ENCODE measurements around the gene PTPRT. TPM values are rescaled to one million over a fixed set of nuclear protein-coding genes. Genes with fewer than 3 reads are reported as not detected.

PTPRT gene
- total RNA-seq, 1 donor from 2014 or later = not detected

DNA sequence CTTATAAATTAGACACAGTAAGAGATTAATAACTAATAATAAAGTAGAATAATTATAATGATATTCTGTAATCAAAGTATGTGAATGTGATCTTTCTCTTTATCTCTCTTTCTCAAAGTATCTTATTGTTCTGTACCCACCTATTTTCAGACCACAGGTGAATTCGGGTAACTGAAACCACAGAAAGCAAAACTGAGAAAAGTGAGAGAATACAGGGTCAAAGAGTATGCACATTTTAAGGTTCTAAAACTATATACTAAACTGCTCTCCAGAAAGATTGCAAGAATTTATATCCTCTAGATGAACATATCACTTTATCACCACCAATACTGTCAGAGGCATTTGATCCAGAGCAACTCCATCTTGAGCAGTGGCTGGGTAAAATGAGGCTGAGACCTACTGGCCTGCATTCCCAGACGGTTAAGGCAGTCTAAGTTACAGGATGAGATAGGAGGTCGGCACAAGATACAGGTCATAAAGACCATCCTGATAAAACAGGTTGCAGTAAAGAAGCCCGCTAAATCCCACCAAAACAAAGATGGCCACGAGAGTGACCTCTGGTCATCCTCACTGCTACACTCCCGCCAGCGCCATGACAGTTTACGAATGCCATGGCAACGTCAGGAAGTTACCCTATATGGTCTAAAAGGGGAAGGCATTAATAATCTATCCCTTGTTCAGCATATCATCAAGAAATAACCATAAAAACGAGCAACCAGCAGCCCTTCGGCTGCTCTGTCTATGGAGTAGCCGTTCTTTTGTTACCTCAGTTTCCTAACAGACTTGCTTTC lies 211.3 kb downstream of the PTPRT start:
- intact Hi-C loops (cut with micrococcal nuclease) = no loop called here

DNA sequence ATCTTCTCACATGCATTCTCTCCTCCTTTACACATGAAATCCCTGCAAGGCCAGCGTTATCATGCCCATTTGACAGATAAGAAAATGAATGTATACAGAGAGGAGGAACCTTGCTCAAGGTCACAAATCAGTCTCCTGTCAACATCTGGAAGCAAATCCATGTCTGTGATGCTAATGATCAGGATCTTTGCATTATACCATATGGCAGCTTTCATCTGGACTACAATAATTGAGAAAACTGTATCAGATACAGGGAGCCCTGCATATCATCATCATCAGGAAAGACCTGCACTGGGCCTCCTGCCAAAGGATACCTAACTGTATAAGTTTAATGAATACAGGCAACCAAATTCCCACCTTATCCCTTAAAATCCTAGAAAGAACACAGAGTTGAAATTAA lies 213.7 kb downstream of the PTPRT start:
- intact Hi-C loops (cut with micrococcal nuclease) = no loop called here

DNA sequence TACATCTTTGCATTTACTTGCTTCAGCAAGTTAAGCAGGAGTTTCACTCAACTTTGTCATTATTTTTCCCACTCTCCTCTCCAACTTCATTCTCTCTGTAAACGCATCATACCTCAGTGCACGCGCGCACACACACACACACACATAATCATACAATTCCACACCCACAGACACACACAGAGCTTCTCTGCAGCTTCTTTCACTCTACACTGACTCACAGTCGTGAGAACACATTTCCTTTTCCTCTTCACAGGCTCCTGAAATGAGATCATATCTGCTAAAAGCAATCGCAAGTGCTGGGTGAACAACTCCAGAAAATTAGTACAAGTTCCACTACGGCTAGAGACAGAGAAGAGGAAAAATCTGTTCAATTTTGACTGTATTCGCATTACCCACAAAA lies 215.4 kb downstream of the PTPRT start:
- intact Hi-C loops (cut with micrococcal nuclease) = no loop called here

DNA sequence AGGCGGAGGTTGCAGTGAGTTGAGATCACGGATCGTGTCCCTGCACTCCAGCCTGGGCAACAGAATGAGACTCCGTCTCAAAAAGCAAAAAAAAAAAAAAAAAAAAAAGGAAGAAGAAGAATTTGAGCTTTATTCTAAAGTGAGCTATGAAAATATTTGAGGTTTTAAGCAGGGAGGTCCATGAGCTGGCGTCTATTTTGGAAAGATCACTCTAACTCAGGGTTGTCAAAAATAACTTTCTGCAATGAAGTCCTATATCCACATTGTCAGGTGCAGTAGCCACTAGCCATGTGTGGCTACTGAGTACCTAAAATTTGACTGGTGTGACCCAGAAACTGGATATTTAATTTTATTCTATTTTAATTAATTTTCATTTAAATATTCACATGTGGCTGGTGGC lies 217.1 kb downstream of the PTPRT start:
- intact Hi-C loops (cut with micrococcal nuclease) = no loop called here

DNA sequence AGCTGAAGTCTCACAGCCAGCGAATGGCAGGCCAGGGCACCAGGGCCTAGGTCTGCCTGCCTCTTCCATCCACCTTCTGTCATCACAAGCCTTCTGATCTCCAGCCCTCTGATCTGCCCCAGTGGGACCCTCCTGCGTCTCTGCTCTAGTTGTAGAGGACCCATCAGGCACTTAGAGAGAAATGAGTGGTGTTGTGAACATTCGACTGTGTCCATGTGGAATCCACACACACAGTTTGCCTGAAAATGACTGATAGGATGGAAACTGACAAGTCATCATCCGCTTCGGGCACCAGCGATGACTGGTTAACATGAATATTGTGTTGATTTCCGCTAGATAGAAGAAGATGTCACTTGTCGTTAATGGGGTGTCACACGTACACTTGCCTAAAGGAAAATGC lies 221.0 kb downstream of the PTPRT start:
- intact Hi-C loops (cut with micrococcal nuclease) = no loop called here

DNA sequence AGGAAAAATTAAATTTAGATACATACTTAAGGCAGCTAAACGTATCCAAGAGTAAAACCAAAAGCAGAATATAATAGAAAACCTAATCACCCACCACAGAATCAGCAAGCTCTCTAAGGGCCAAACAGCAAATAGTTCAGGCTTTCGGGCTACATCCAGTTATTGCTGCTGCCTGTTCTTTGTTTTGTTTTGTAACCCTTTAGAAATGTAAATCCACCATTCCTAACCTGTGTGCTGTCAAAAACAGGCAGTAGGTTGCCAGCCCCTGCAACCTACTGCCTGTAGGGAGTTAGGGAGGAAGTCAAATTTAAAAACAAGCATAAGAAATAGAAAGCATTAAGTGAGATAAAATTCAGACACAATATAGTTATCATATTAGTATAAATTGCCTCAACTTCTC lies 225.9 kb downstream of the PTPRT start:
- intact Hi-C loops (cut with micrococcal nuclease) = no loop called here

DNA sequence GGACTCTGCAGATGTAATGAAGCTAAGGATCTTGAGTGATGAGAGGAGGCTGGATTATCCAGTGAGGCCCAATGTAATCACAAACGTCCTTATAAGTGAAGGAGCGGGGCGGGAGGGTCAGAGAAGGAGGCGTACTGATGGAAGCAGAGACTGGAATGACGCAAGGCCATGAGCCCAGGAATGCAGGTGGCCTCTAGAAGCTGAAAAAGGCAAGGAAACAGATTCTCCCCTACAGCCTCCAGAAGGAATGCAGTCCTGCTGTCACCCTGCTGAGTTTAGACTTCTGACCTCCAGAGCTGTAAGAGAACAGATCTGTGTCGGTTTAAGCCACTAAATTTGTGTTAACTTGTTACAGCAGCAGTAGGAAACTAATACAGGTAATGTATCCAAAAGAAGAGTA lies 227.9 kb downstream of the PTPRT start:
- intact Hi-C loops (cut with micrococcal nuclease) = no loop called here

DNA sequence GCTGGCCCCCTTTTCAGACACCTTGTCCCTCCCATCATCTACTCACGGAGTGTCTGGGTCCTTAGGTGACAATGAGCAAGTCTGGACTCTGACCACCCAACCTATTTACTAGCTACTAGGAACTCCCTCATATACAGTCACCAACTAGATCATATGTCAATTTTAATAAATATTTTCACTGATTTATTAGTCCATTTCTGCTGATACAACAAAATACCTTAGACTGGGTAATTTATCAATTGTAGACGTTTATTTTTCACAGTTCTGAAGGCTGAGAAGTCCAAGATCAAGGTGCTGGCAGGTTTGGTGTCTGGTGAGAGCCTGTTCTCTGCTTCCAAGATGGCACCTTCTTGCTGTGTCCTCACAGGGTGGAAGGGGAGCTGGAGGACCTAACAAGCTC lies 229.7 kb downstream of the PTPRT start:
- intact Hi-C loops (cut with micrococcal nuclease) = no loop called here

DNA sequence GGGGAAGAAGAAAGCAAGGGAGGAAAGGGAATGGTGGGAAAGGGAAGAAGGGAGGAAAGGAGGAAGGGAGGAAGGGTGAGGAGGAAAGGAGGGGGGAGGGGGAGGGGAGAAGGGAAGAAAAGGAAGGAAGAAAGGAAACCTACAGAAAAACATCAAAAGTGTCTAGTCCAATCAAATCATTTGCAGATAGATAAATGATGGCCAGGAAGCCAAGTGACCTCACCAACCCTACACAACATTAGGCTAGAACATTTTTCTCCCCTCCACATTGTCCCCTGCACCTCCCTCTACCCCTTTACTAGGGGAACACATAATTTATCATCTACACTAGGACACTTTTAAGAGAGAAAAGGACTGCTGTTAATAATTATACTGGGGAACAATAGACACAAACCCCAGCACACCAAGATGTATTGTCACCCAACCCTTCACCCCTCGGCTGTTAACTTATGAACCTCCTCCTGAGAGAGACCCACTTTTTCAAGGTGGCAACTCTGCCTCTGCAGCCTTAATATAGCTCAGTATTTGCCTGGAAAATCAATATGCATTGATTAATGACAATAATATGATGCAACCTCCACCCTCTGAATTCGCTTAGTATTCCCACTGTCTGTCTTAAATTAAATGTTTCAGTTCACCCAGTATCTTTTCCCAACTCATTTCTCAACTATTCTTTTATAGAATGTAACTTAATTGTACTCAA lies 231.2 kb downstream of the PTPRT start:
- intact Hi-C loops (cut with micrococcal nuclease) = no loop called here

DNA sequence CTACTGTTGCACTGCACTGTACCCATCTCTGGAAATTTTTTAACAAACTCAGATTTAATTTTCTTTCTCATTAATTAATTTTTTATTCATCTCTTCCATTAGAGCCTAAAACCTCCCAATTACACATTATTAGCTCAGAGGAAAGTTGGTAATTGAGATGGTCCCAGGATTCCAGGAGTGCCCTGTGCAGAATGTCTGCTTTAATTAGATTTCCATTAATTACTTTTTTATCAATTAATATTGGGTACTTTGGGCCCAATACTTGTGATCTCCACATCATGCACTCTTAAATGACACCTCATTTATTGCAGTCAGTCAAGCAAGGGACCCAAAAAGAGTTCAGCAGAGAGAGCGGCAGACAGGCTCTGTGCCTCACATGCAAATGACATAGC lies 232.0 kb downstream of the PTPRT start:
- intact Hi-C loops (cut with micrococcal nuclease) = no loop called here

DNA sequence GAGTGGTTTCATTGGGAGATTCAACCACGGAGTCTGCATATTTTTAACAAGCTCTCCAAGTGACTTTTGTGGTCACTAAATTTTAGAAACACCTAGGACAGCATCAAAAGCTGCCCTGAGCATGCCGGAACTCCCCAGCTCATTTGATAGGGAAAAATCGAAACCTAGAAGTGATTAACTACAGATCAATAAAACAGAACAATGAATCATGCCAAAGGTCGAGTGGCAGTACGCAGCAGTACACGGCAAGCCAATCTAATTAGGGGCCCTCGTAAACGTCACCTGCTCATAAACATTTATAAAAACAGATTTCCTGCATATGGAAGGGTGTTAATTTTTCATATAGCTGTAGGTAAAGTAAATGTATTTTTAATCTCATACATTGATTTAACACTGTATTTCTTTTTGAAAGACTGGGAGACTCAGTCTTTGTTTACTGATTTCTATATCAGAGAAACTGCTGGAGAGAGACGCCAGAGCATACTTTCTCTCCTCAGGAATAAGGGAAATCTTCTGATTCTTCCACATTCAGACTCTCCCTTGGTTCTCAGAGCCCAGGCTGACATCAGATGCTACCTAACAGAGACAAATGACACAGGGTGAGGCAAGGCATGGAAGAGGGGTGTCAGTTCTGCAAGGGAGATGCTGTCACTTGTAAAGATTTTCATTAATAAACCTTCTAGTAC lies 232.5 kb downstream of the PTPRT start:
- intact Hi-C loops (cut with micrococcal nuclease) = no loop called here

DNA sequence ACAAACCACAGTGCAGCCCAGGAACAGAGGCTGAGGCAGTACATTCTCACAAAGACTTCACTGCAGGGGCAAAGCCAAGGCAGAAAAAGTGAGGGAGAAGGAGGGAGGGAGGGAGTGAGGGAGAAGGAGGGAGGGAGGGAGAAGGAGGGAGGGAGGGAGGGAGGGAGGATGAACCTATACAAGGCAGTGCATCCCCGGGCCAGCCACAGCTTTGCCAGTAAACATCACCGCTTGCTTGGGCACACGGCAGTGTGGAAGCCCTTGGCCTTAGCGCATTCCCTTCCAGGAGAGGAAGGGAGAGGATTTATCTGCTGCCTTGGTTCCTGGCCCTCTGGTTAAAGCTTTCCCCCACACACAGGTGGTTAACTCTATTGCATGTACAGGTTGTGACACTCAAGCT lies 234.0 kb downstream of the PTPRT start:
- intact Hi-C loops (cut with micrococcal nuclease) = no loop called here

DNA sequence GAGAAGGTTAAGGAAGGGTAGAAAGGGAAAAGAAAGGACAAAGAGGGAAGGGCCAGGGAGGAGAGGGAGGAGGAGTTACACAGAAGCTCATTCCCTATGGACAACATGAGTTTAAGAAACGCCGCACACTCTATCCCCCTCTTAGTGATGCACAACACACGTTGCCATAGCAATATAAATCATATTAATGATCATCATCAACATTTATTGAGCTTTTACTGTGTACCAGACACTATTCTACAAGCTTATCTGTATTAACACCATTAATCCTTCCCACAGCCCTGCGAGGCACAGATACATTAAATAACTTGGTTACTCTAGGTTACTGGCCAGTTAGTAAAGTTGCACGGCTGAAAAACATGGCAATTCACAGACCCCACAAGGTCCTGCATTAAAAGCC lies 234.8 kb downstream of the PTPRT start:
- intact Hi-C loops (cut with micrococcal nuclease) = no loop called here

DNA sequence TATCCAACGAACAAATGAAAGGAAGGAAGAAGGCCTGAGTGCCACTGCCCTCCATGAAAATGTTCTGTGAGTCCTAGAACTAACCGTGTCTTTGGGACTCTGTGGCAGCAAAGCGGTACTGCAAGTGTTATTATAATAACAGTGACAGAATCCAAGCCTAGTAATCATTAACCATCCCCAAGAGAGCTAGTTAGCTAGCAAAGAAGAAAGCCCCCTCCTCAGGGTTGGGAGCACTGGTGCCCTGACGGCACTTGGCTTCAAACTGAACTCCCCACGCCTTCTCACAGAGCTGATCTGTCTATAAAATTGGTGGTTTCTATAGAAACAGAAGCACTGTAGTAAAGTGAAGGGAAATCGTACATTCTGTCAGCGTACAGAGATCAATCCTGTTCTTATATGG lies 239.8 kb downstream of the PTPRT start:
- intact Hi-C loops (cut with micrococcal nuclease) = no loop called here

DNA sequence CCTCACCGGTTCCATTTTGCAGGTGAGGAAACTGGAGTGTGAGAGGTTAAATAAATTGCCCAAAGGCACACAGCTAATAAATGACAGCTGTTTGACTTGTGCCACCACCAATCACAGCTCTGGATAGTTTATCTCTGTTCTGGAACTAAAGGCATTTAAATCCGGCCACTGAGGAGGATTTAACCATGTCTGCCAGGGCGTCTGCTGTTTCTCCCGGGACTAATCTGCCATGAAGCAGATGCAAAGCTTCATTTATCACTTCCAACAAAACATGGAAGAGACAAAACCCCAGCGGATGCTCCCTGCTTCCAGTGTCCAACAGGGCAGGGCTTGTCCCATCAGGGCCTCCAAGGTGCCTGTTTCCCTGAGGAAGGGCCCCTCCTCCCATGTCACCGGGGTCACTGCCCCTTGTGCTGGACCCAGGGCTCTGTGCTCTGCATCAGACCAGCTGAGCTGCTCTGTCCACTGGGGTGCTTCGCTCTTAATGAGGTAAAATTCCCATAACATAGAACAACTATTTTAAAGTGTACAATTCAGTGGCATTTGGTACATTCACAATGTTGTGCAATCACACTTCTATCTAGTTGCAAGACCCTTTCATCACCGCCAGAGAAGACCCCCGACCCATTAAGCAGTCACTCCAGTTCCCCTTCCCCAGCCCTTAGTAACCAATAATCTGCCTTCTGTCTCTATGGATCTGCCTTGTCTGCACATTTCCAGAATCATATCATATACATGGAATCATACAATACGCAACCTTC lies 244.3 kb downstream of the PTPRT start:
- intact Hi-C loops (cut with micrococcal nuclease) = no loop called here

DNA sequence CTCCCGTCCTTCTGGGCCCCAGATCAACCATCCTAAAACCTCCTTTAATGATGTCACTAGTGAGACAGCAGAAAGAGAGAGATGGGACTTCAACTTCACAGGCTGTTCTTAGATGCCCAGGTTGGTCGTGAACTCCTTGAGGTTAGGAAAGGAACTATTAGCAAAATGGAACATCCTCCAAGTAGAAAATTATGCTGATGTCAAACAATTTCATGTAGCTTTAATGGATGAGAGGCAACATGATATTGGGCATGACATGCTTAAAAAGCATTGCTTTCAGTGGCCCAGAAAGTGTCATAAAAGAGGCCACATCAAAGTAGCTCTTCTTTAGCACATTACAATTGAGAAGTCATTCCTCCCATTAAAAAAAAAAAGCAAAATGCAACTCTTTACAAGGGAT lies 248.1 kb downstream of the PTPRT start:
- intact Hi-C loops (cut with micrococcal nuclease) = no loop called here

DNA sequence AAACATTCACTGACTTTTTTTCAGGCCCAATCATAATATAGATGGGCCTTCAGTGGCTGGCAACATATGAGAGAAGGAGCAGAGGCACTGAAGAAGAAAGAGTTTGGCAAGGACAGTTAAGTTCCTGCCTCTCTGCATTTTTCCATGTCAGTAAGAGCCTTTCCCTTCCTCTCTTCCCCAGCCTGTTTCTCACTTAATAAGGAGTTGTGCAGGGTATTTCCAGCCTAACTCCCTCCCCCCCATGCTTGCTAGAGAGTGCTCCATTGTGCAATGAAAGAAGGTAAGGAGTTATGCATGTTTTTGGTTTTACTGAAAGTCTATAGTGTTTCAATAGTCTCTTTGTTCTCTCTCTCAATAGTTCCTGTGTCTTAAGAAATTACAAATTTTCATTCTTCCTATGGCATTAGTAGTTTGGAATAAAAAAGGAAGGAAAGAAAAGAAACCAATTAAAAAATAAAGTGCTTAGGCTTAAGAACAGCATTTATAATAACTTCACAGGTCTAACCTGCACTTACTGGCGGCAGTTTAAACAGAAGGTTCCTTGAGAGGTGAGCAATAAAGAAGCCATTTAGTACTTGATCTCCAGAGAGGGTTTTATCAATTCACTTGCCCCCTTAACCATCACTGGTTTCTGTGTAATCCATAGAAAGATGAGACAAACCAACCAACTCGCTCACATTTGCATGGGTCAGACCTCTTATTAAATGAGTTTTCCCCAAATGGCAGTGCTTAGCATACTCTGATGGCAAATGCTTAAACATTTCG lies 251.1 kb downstream of the PTPRT start:
- intact Hi-C loops (cut with micrococcal nuclease) = no loop called here

DNA sequence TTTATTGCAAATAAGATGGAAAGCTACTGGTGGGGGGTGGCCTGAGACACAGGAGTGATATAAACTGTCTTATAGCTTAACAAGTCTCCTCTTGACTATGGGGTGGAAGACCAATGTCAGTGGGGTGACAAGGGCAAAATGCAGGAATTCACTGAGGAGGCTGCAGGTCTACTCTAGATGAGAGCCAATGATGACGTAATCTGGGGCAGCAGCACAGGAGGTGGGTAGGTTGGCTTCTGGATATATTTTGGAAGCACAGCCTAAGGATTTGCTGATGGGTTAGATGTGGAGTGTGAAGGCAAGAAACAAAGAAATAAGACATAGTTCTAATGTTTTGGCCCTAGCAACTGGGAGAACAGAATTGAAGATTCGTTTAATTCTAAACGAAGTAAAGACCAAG lies 253.2 kb downstream of the PTPRT start:
- intact Hi-C loops (cut with micrococcal nuclease) = no loop called here

DNA sequence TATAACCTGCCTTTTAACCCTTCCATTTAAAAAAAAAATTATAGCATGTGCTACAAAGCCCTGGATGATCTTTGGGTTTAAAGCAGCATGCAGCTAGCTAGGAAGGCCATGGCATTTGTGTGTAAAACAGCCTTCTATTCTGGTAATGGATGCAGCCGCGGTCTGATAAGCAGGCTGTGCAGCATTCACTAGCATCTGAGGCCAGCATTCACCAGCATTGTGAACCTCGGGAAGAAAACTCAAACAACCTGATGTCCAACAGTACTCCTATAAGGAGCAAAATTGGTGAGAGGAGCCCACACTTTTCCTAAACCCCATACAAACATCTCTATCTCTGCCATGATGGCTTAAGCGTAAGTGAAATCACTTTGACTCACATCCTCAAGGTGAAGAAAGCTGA lies 265.5 kb downstream of the PTPRT start:
- intact Hi-C loops (cut with micrococcal nuclease) = no loop called here

DNA sequence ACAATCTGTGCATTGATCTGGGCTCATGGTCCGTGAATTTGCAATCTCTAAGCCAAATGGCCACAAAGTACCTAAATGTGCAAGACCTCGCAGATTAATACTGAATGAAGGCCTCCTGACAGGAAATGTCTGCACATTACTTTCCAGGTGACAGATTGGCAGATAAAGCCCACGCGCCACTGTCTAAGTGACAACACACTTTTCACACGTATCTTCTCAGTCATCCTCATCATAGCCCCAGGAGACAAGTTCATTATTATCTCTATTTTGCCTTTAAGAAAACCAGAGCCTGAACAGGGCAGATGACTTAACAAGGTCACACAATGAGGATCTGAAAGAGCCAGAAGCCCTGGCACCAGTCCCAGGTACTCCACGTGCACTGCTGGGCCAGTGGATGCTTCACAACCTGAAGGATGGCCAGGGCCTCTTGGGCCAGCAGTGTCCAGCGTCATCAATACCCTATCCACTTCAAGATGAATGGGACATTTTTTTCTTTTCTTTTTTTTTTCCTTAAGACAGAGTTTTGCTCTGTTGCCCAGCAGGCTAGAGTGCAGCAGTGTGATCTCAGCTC lies 266.3 kb downstream of the PTPRT start:
- intact Hi-C loops (cut with micrococcal nuclease) = no loop called here

DNA sequence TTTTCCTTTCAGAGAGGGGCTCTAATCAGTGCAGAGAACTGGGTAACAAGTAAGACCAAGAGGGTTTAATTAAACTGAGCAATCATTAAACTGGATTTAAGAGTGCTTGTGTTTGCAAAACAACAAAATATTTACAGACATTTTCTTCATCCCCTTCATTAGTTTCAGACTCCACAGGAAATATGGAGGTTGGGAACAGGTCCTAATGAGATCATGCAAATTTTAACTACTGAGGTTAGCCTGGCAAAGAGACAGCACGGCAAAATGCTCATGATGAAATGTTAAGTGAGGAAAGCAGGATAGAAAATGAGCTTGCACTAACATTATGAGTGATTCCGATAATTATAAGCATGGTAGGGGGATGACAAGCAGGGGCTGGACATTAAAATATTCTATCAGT lies 268.9 kb downstream of the PTPRT start:
- intact Hi-C loops (cut with micrococcal nuclease) = no loop called here

All from T-helper 1 cell treated with Interleukin-12 subunit alpha and Interleukin-12 subunit beta and Interleukin-4 antibody, amounts not matched to agents 30 ng/mL and 1 ng/mL, for 36 hours (primary cell).